ENCODE results near the gene IGFBP5.

Gene IGFBP5

DNA sequence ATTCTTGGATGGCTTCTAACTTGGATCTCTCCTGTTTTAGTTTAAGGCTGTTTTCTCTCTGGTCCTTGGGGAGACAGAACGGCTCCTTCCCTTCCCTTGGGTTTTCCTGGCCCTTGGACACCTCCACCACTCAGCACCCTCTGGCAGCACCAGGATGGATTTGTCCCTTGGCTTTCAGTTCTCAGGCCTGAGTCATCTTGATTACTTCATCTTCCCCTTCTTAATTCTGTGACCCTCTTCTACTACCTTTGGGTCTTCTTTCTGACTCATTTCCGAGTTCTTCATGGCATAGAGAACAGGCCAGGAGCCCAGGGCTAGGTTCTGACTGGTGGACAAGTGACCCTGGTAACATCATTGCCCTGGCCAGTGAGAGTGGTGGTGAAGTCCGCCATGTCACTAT, 47.2 kb downstream of the IGFBP5 start:
- no peak for DNase-seq (ENCODE audit: extremely low read depth in 1 of 2, low read depth in 1 of 2)

GRCh38 chr2:216646116-216646515, 49.2 kb downstream of the IGFBP5 start:
- DNase-seq (ENCODE audit: extremely low read depth in 1 of 2, low read depth in 1 of 2): no peak

DNA sequence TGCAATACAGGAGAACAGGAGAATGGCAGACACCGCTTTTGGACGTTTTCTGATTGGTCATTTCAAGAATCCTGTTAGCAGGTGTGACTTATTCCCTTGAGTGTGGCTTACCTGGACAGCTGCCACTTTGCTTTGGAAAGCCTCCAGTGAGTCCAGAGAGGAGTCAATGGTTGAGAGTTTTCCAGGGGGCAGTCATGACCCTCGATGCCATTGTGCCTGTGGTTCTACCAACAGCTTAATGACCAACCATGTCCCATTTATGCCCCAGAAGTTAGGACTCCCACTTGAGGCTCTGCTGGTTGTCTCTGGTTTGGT, 49.8 kb downstream of the IGFBP5 start:
- DNase-seq (ENCODE audit: extremely low read depth in 1 of 2, low read depth in 1 of 2): no peak

GRCh38 chr2:216644842-216645635, 50.3 kb downstream of the IGFBP5 start:
- no peak for DNase-seq (ENCODE audit: extremely low read depth in 1 of 2, low read depth in 1 of 2)

DNA sequence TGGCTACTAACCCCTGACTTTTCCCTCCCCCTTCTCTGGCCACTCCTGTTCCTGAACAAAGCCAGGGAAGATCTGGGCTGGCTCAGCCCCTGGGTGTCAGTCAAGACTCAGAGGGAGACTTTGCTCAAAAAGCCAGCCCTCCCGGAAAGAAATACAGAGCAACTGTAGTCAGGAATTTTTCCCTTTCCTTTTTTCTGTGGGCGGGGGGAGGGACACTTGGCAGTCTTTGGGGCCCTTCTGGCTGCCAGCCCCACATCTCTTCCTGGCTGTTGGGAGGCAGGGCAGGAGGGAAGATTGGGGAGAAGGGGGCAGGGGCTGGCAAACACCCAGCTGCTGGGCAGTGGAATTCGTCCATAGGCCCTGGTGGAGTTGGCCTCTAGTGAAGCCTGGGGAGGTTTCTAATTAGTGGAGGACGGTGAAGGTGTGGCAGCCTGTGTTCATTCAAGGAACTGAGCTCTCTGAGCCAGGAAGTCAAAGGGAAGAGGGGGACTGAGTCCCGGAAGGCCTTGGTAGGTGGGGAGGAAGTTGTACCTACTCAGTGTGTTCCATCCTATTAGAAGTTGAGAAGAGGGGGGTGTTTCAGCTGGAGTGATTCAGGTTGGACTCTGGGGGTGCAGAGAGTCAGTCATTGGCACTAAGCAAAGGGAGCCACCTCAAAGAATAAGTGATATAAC, 51.2 kb downstream of the IGFBP5 start:
- no peak for DNase-seq (ENCODE audit: extremely low read depth in 1 of 2, low read depth in 1 of 2)

DNA sequence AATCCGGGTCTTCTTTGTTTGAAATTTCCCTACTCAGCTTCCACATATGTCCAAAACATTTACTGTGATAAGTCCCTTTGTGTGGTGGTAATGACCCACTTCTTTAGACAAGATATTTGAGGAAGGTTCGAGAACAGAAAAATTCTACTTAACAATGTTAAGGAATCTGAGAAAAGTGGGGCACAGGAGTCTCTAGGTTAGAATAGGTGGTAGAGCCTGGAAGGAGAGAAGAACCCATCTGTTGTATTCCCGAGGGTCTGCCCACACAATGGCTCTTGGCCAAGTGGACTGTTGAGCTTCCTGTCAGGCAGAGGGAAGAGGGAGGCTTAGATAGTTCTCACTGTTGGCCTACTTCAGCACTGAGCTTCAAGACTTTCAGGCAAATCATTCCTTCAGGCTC, 57.9 kb downstream of the IGFBP5 start:
- no peak for DNase-seq (ENCODE audit: extremely low read depth in 1 of 2, low read depth in 1 of 2)

DNA sequence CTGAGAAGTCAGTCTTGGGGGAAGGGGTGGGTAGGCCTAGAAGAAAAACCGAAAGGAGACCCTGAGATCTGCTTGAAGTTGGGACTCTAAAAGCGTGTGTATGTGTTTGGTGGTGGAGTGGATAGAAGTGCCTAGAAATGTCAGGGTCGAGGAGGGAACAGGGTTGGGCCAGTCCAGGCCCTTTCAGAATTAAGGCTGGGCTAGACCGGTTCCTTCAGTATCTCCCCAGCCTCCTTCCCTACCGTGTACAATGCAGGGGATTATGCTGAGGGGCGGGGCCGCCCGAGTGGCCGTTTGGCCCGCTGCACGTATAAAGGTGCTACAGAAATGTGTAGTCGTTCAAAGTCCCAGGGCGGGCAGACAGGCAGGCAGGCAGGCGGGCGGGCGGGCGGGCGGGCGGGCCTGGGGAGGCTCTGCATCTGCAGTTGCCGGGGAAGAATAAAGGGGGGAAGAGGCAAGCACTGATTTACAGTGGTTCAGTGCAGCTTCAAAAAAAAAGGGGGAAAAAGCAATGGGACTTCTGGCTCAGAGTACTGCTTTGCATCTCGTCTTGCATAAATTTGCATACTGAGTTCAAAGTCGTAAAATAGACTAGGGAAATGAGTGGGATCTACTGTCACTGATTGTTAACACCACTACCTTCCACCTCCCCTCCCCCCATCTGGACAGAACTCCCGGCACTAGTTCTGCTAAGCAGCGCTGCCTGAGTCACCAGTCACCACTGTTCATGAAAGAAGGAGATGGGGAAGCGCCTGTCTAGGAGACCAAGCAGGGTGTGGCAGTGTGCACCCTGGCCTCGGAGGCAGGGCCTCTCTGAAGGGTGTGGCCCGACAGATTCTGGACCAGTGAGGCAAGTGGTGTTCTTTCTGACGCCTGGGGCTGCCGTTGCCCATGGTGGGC, 58.5 kb downstream of the IGFBP5 start:
- no peak for DNase-seq (ENCODE audit: extremely low read depth in 1 of 2, low read depth in 1 of 2)

GRCh38 chr2:216635701-216636550, 59.4 kb downstream of the IGFBP5 start:
- no peak for DNase-seq (ENCODE audit: extremely low read depth in 1 of 2, low read depth in 1 of 2)

GRCh38 chr2:216635171-216635570, 60.2 kb downstream of the IGFBP5 start:
- no peak for DNase-seq (ENCODE audit: extremely low read depth in 1 of 2, low read depth in 1 of 2)

GRCh38 chr2:216634370-216635148, 60.8 kb downstream of the IGFBP5 start:
- no peak for DNase-seq (ENCODE audit: extremely low read depth in 1 of 2, low read depth in 1 of 2)

- DNase-seq (ENCODE audit: extremely low read depth in 1 of 2, low read depth in 1 of 2): no peak
Measured at GRCh38 chr2:216633616-216634369, 61.6 kb downstream of the IGFBP5 start.

DNA sequence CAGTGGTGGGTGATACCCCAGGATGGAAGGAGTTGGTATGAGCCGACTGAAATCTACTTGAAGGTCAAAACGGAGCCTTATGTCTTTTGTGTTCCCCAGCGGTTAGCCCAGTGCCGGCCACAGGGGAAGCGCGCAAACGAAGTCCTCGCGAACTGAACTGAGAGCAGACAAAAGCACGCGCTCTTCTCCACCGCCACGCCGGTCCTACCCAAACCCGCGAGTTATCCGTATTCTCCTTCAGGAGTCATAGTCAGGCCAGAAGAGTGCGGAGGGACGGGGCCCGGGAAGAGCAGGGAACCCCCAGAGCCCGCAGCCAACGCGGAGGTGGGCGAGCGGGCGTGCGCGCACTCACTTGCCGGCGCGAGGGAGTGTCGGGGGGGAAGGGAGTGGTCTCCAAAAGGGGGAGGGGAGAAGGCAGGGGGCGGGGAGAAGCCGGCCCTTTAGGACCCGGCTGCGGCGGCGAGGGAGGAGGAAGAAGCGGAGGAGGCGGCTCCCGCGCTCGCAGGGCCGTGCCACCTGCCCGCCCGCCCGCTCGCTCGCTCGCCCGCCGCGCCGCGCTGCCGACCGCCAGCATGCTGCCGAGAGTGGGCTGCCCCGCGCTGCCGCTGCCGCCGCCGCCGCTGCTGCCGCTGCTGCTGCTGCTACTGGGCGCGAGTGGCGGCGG, 62.3 kb downstream of the IGFBP5 start, which contains the start of gene IGFBP2:
Gene IGFBP2, plus strand, starts transcription at position 469 of the 664 bp plus-strand sequence. Its CDS starts 104 bp downstream, at position 573.
- DNase-seq (ENCODE audit: extremely low read depth in 1 of 2, low read depth in 1 of 2): no peak

- no peak for DNase-seq (ENCODE audit: extremely low read depth in 1 of 2, low read depth in 1 of 2)
Measured at GRCh38 chr2:216632346-216632951, 62.9 kb downstream of the IGFBP5 start.

GRCh38 chr2:216629784-216630183, 65.6 kb downstream of the IGFBP5 start:
- no peak for DNase-seq (ENCODE audit: extremely low read depth in 1 of 2, low read depth in 1 of 2)

- DNase-seq (ENCODE audit: extremely low read depth in 1 of 2, low read depth in 1 of 2): no peak
Measured at GRCh38 chr2:216626875-216627245, 68.5 kb downstream of the IGFBP5 start.

DNA sequence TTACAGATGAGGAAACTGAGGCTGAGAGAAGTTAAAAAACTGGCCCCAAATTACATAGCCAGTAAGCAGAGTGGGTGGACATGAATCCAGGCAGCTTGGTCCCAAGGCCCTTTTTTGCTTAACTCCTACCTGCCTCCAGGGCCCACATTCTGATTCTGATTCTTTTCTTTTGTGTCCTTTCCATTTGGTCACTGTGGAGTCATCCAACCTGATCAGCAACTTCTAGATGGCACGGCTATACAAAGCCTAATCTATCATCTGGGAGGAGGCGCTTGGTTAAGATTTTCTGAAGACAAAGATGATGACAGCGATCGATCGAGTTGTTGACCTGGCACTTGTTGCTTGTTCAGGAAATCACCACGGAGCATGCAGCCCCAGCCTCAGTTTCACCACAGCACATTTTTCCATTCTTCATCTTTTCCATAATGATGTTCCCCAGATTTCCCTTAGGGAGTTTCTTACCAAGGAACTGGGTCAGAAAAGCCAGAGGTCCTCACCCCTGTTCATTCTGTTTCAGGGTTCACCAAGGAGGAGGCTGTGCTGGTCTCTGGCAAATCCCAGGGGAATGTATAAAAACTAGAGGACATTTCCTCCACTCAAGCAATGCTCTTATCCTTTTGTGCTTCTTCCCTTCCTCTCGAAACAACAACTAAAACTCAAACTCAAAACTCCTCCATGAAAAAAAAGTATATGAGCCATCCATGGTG, 69.0 kb downstream of the IGFBP5 start:
- DNase-seq (ENCODE audit: extremely low read depth in 1 of 2, low read depth in 1 of 2): no peak

DNA sequence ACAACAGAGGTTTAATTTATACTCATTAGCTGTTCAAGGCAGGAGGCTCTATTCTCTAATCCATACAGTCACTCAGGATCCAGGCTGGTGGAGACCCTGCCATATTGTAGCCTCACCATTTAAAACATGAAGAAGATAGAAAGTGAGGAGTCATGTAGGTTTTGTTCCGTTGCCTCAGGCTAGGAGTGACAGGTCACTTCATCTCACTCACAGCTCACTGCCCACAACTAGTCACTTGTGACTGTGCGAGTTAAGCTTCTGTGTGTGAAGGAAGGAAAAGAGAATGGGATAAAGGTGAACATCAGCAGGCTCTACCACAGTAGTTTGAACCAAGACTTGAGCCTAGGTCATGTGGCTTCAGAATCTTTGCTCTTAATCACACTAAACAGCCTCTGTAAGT, 71.1 kb downstream of the IGFBP5 start:
- no peak for DNase-seq (ENCODE audit: extremely low read depth in 1 of 2, low read depth in 1 of 2)

GRCh38 chr2:216622526-216622925, 72.8 kb downstream of the IGFBP5 start:
- no peak for DNase-seq (ENCODE audit: extremely low read depth in 1 of 2, low read depth in 1 of 2)
